Heart left ventricle (tissue), 13 donors: ENCODE measurements around the gene ABHD14A.

Experiments
- POLR2A ChIP-seq, 2 donors: fragments of 450-650 bp; IDR thresholded peaks; one replicate each; pipeline ENCODE4 v1.6.1; 2017; ENCODE audit warnings: antibody characterized with exemption in 2 of 2, mild to moderate bottlenecking in 2 of 2, moderate library complexity in 2 of 2
- TF ChIP-seq, protein P1 (sequence below), 12 donors: fragments of 200-600 bp; sonication (generic) in 4 of 12; IDR thresholded peaks; one replicate each; pipeline versions ENCODE4 v1.5.0 to v1.8.0; 2018 to 2022; ENCODE audit warnings: antibody characterized with exemption in 12 of 12, mild to moderate bottlenecking in 5 of 12
- donor health status: ischemic (EF 13 %, LVEDD 7.1; RV severe dilation, severe dysfunction).
- donor health status: DM: no; HTN: yes; CAD: no.
- donor health status: DM: no; HTN: no; CAD: no.
- donor health status: ischemic (EF 25% LVEDD 6.9; RV normal size, moderate dysfunction).
- donor health status: ischemic (EF 25% LVEDD 5.7; RV mildly dilated, moderate dysfunction).
- donor health status: ischemic (EF 35%, LVEDD 5.7; RV mildly dilated, moderate dysfunction).
- donor health status: nonischemic (EF 11% LVEDD 7.7; RV severe dilation, severe dysfunction).
- donor health status: DM: yes; HTN: yes; CAD: no.
- donor health status: PGD.
- donor health status: ischemic (EF 29% LVEDD 5.4; RV normal size, mild dysfunction).
- donor health status: nonischemic (EF 23%, LVEDD 6.1; RV moderate dilation, normal function).

DNA sequence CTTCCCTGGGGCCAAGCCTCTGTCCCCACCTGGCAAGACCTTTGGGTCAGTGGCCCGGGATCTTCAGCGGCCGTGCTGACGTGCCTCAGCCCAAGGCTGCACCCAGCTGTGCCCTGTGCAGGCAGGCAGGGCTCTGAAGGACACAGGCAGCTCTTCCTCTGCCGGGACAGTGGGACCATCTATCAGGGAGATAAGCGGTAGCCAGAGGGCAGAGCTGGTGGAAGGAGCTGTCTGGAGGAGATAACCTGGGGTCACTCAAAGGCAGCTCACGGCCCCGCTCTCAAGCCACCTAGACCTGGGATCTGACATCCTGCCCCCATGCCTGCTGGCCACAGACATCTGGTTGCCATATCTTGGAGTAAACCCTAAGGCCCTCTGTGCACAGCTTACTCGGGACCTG, 54.2 kb downstream of the ABHD14A start:
- TF ChIP-seq, protein P1, sequence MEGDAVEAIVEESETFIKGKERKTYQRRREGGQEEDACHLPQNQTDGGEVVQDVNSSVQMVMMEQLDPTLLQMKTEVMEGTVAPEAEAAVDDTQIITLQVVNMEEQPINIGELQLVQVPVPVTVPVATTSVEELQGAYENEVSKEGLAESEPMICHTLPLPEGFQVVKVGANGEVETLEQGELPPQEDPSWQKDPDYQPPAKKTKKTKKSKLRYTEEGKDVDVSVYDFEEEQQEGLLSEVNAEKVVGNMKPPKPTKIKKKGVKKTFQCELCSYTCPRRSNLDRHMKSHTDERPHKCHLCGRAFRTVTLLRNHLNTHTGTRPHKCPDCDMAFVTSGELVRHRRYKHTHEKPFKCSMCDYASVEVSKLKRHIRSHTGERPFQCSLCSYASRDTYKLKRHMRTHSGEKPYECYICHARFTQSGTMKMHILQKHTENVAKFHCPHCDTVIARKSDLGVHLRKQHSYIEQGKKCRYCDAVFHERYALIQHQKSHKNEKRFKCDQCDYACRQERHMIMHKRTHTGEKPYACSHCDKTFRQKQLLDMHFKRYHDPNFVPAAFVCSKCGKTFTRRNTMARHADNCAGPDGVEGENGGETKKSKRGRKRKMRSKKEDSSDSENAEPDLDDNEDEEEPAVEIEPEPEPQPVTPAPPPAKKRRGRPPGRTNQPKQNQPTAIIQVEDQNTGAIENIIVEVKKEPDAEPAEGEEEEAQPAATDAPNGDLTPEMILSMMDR (IDR thresholded peaks at IDR 0.05): no peak
- no peak for TF ChIP-seq POLR2A (IDR thresholded peaks at IDR 0.05)
